ENCODE results near the gene HDC.

HDC gene

GRCh38 chr15:50281427-50281826, 15.9 kb upstream of the HDC start:
- Histone ChIP-seq H3K9ac (ENCODE audit: low read length) (no peak overlapping the region), H3K4me3 (ENCODE audit: insufficient read depth, low read length, poor library complexity, severe bottlenecking) (no peak overlapping the region), H3K9me3 (ENCODE audit: insufficient read depth, low read length) (no peaks in the 10 kb centered on the region), H3K36me3 (ENCODE audit: low read length) (peaks cover 17% of the 10 kb centered on the region), H3K27me3 (ENCODE audit: low read length) (no peaks in the 10 kb centered on the region), H3K4me2 (ENCODE audit: low read depth, low read length, poor library complexity, severe bottlenecking) (no peak overlapping the region), H3F3A (ENCODE audit: insufficient read depth) (0 out of 2 replicates have a peak, but pooled peaks cover 3% of the 10 kb centered on the region), H3K79me2 (ENCODE audit: insufficient read depth, low read length) (no peaks in the 10 kb centered on the region), H3K27ac (ENCODE audit: low read depth, low read length) (no peak overlapping the region), H3K9me2 (replicated peaks; ENCODE audit: insufficient read depth, low read length) (no peaks in the 10 kb centered on the region), H2AFZ (ENCODE audit: low read depth, low read length, severe bottlenecking) (no peak overlapping the region), H4K20me1 (ENCODE audit: low read depth, low read length) (no peaks in the 10 kb centered on the region)
- TF ChIP-seq, protein P1, sequence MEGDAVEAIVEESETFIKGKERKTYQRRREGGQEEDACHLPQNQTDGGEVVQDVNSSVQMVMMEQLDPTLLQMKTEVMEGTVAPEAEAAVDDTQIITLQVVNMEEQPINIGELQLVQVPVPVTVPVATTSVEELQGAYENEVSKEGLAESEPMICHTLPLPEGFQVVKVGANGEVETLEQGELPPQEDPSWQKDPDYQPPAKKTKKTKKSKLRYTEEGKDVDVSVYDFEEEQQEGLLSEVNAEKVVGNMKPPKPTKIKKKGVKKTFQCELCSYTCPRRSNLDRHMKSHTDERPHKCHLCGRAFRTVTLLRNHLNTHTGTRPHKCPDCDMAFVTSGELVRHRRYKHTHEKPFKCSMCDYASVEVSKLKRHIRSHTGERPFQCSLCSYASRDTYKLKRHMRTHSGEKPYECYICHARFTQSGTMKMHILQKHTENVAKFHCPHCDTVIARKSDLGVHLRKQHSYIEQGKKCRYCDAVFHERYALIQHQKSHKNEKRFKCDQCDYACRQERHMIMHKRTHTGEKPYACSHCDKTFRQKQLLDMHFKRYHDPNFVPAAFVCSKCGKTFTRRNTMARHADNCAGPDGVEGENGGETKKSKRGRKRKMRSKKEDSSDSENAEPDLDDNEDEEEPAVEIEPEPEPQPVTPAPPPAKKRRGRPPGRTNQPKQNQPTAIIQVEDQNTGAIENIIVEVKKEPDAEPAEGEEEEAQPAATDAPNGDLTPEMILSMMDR (IDR thresholded peaks at IDR 0.05; ENCODE audit: insufficient read depth, low read length, poor library complexity, severe bottlenecking) = no peak
- TF ChIP-seq EZH2phosphoT487 (conservative IDR thresholded peaks at IDR 0.05; ENCODE audit: low read length) = no peak

DNA sequence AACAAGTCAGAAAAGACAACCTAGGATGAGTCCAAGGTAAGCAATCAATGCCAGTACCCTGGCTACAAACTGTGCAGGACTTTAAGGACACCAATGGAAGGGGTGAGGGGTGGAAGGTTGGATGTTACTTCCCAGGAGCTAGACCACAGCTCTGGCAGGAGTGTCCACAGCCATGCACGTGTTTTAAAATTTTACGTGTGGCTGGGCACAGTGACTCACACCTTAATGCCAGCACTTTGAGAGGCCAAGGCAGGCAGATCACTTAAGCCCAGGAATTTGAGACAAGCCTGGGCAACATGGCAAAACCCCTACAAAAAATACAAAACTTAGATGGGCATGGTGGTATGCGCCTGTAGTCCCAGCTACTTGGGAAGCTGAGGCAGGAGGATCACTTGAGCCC, 14.7 kb upstream of the HDC start:
- no peaks in the 10 kb centered on the region for H3K79me2 ChIP-seq (ENCODE audit: insufficient read depth, low read length)
- peaks cover 10% of the 10 kb centered on the region for H3K36me3 ChIP-seq (ENCODE audit: low read length)
- no peaks in the 10 kb centered on the region for H3K9me3 ChIP-seq (ENCODE audit: insufficient read depth, low read length)
- H3K9me2 ChIP-seq (replicated peaks; ENCODE audit: insufficient read depth, low read length) = no peaks in the 10 kb centered on the region
- no peak overlapping the region for H3K4me3 ChIP-seq (ENCODE audit: insufficient read depth, low read length, poor library complexity, severe bottlenecking)
- H3K27me3 ChIP-seq (ENCODE audit: low read length) = no peaks in the 10 kb centered on the region
- H3F3A ChIP-seq (ENCODE audit: insufficient read depth) = 0 out of 2 replicates have a peak, but pooled peaks cover 3% of the 10 kb centered on the region
- no peaks in the 10 kb centered on the region for H4K20me1 ChIP-seq (ENCODE audit: low read depth, low read length)
- no peak for TF ChIP-seq EZH2phosphoT487 (conservative IDR thresholded peaks at IDR 0.05; ENCODE audit: low read length)
- TF ChIP-seq, protein P1 (IDR thresholded peaks at IDR 0.05; ENCODE audit: insufficient read depth, low read length, poor library complexity, severe bottlenecking) = no peak
- H3K9ac ChIP-seq (ENCODE audit: low read length) = no peak overlapping the region
- no peak overlapping the region for H3K4me2 ChIP-seq (ENCODE audit: low read depth, low read length, poor library complexity, severe bottlenecking)
- H3K27ac ChIP-seq (ENCODE audit: low read depth, low read length) = no peak overlapping the region
- no peak overlapping the region for H2AFZ ChIP-seq (ENCODE audit: low read depth, low read length, severe bottlenecking)

DNA sequence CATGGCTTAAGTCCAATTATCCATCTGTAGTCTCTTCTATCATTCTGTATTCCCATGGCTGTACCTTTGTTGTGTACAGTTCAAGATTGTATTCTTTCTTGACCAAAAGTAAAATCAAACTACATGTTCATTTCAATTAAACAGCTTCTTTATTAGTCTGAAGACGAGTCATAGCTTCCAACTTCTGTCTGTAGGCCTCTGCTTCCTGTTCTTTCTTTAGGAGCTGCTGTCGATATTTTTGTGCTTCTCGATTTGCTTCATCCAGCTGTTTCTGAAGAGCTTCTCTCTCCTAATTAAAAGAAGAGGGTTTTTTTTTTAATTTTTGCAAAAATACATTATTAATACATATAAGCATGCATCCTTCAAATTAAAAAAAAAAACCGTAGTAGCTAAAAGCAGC, 13.0 kb upstream of the HDC start:
- H3K27me3 ChIP-seq (ENCODE audit: low read length) = no peaks in the 10 kb centered on the region
- no peaks in the 10 kb centered on the region for H3K9me2 ChIP-seq (replicated peaks; ENCODE audit: insufficient read depth, low read length)
- H4K20me1 ChIP-seq (ENCODE audit: low read depth, low read length) = no peaks in the 10 kb centered on the region
- H3K36me3 ChIP-seq (ENCODE audit: low read length) = peaks cover 7% of the 10 kb centered on the region
- no peak overlapping the region for H2AFZ ChIP-seq (ENCODE audit: low read depth, low read length, severe bottlenecking)
- TF ChIP-seq, protein P1 (IDR thresholded peaks at IDR 0.05; ENCODE audit: insufficient read depth, low read length, poor library complexity, severe bottlenecking) = no peak
- TF ChIP-seq EZH2phosphoT487 (conservative IDR thresholded peaks at IDR 0.05; ENCODE audit: low read length) = no peak
- H3K4me2 ChIP-seq (ENCODE audit: low read depth, low read length, poor library complexity, severe bottlenecking) = no peak overlapping the region
- no peak overlapping the region for H3K9ac ChIP-seq (ENCODE audit: low read length)
- H3K27ac ChIP-seq (ENCODE audit: low read depth, low read length) = no peak overlapping the region
- 0 out of 2 replicates have a peak, but pooled peaks cover 3% of the 10 kb centered on the region for H3F3A ChIP-seq (ENCODE audit: insufficient read depth)
- H3K4me3 ChIP-seq (ENCODE audit: insufficient read depth, low read length, poor library complexity, severe bottlenecking) = no peak overlapping the region
- no peaks in the 10 kb centered on the region for H3K79me2 ChIP-seq (ENCODE audit: insufficient read depth, low read length)
- no peaks in the 10 kb centered on the region for H3K9me3 ChIP-seq (ENCODE audit: insufficient read depth, low read length)
